Endothelial cell of umbilical vein (primary cell): ENCODE data around the gene SHCBP1.

Experiments used
- CTCF ChIP-seq, 2 donors: IDR thresholded peaks; 1 replicate in 1 of 2; 2 replicates in 1 of 2; pipeline ENCODE4 v1.5.1; 2011; ENCODE audit warnings: low read length in 2 of 2, mild to moderate bottlenecking in 2 of 2, moderate library complexity in 2 of 2, control low read depth in 1 of 2, inconsistent platforms in 1 of 2, low read depth in 1 of 2; ENCODE audit not compliant: insufficient read depth in 1 of 2; ENCODE audit errors: extremely low read depth in 1 of 2
- EZH2 ChIP-seq: IDR thresholded peaks from 2 replicates; pipeline ENCODE4 v1.6.1; 2012; ENCODE audit warnings: borderline replicate concordance, low read depth, mild to moderate bottlenecking, moderate library complexity, low read length, inconsistent platforms; ENCODE audit not compliant: severe bottlenecking
- MYC ChIP-seq: IDR thresholded peaks from one replicate; pipeline ENCODE4 v1.6.1; 2011; ENCODE audit warnings: mild to moderate bottlenecking, low read depth, low read length
- POLR2AphosphoS5 ChIP-seq: IDR thresholded peaks from 2 replicates; pipeline ENCODE4 v1.6.1; 2012; ENCODE audit warnings: low read depth, mild to moderate bottlenecking, control low read depth, low read length, moderate library complexity; ENCODE audit not compliant: insufficient read depth

- no peak for TF ChIP-seq CTCF (IDR thresholded peaks at IDR 0.05; ENCODE audit: extremely low read depth in 1 of 2, insufficient read depth in 1 of 2, low read depth in 1 of 2, low read length in 2 of 2)
- no peak for TF ChIP-seq EZH2
- TF ChIP-seq POLR2AphosphoS5, result no peak
- TF ChIP-seq MYC, result no peak
These were observed 58.2 kb downstream of the SHCBP1 start for GRCh38 chr16:46562979-46563378.
